Nephron (organoid): ENCODE data around the gene BUD23.

ENCODE experiments used
- H3K27ac Mint-ChIP-seq, 3 experiments: 2 replicates each; pipeline ENCODE4 v1.8.0; 2020; ENCODE audit warnings: mixed read lengths in 3 of 3, mild to moderate bottlenecking in 2 of 3, moderate library complexity in 1 of 3
- H3K27me3 Mint-ChIP-seq: 2 replicates; pipeline ENCODE4 v1.8.0; 2021; ENCODE audit warnings: low read depth, mild to moderate bottlenecking, moderate library complexity, mixed read lengths
- H3K36me3 Mint-ChIP-seq: 2 replicates; pipeline ENCODE4 v1.8.0; 2020; ENCODE audit warnings: low read depth, mixed read lengths
- H3K4me1 Mint-ChIP-seq: 2 replicates; pipeline ENCODE4 v1.8.0; 2020; ENCODE audit warnings: mixed read lengths
- H3K4me3 Mint-ChIP-seq, 3 experiments: 2 replicates each; pipeline ENCODE4 v1.8.0; 2020; ENCODE audit warnings: mild to moderate bottlenecking in 3 of 3, mixed read lengths in 3 of 3, moderate library complexity in 2 of 3
- H3K9me3 Mint-ChIP-seq: 2 replicates; pipeline ENCODE4 v1.8.0; 2020; ENCODE audit warnings: mixed read lengths
- CTCF ChIP-seq, 3 experiments: fragments of 200-600 bp; sonication (generic); IDR thresholded peaks; one replicate each; pipeline ENCODE4 v1.5.0; 2021; ENCODE audit warnings: antibody characterized with exemption in 3 of 3; ENCODE audit not compliant: unreplicated experiment in 3 of 3

BUD23 gene

GRCh38 chr7:73704640-73705550, 21.5 kb downstream of the BUD23 start:
- peaks cover 40% of the 10 kb centered on the region for H3K4me1 Mint-ChIP-seq

GRCh38 chr7:73705551-73705920, 22.1 kb downstream of the BUD23 start:
- no peaks in the 10 kb centered on the region for H3K9me3 Mint-ChIP-seq
- no peak for TF ChIP-seq CTCF (IDR thresholded peaks at IDR 0.05; ENCODE audit: unreplicated experiment in 3 of 3)
- H3K36me3 Mint-ChIP-seq = peaks cover 10% of the 10 kb centered on the region
- H3K27me3 Mint-ChIP-seq = no peaks in the 10 kb centered on the region
- H3K4me1 Mint-ChIP-seq = peaks cover 40% of the 10 kb centered on the region
- peak overlapping the region in 1 of 3 experiments; percentile 73 for H3K4me3 Mint-ChIP-seq
- H3K27ac Mint-ChIP-seq = peak overlapping the region in 2 of 3 experiments; percentile 43 to 59

More at GRCh38 chr7:73704640-73705550, 21.5 kb downstream of the BUD23 start:
- Mint-ChIP-seq H3K4me3 (peak overlapping the region in 2 of 3 experiments; percentile 54 to 73), H3K36me3 (peaks cover 10% of the 10 kb centered on the region), H3K9me3 (no peaks in the 10 kb centered on the region), H3K27me3 (no peaks in the 10 kb centered on the region), H3K27ac (peak overlapping the region in 2 of 3 experiments; percentile 43 to 59)
- no peak for TF ChIP-seq CTCF (IDR thresholded peaks at IDR 0.05; ENCODE audit: unreplicated experiment in 3 of 3)

GRCh38 chr7:73706126-73707044, 23.0 kb downstream of the BUD23 start:
- Mint-ChIP-seq H3K4me3 (peak overlapping the region in 2 of 3 experiments; percentile 21 to 59), H3K27ac (peak overlapping the region; percentile 30 to 81 (median 59)), H3K36me3 (peaks cover 10% of the 10 kb centered on the region), H3K27me3 (no peaks in the 10 kb centered on the region), H3K4me1 (peaks cover 40% of the 10 kb centered on the region), H3K9me3 (no peaks in the 10 kb centered on the region)
- TF ChIP-seq CTCF (IDR thresholded peaks at IDR 0.05; ENCODE audit: unreplicated experiment in 3 of 3) = no peak

- no peak for TF ChIP-seq CTCF (IDR thresholded peaks at IDR 0.05; ENCODE audit: unreplicated experiment in 3 of 3)
- peaks cover 3% of the 10 kb centered on the region for H3K36me3 Mint-ChIP-seq
Observed at GRCh38 chr7:73707045-73707631, 23.7 kb downstream of the BUD23 start.

GRCh38 chr7:73708961-73709549, 25.7 kb downstream of the BUD23 start:
- Mint-ChIP-seq H3K4me3 (no peak overlapping the region), H3K27me3 (no peaks in the 10 kb centered on the region), H3K36me3 (no peaks in the 10 kb centered on the region), H3K4me1 (peaks cover 39% of the 10 kb centered on the region), H3K27ac (no peak overlapping the region), H3K9me3 (no peaks in the 10 kb centered on the region)
- TF ChIP-seq CTCF (IDR thresholded peaks at IDR 0.05; ENCODE audit: unreplicated experiment in 3 of 3) = no peak

More at GRCh38 chr7:73707045-73707631, 23.7 kb downstream of the BUD23 start:
- Mint-ChIP-seq H3K4me3 (no peak overlapping the region), H3K9me3 (no peaks in the 10 kb centered on the region), H3K27me3 (no peaks in the 10 kb centered on the region), H3K27ac (peak overlapping the region in 1 of 3 experiments; percentile 81), H3K4me1 (peaks cover 38% of the 10 kb centered on the region)
